Measurements from ENCODE around the gene PCAT6. TPM values are rescaled to one million over a fixed set of nuclear protein-coding genes. Genes with fewer than 3 reads are reported as not detected.
"Not testable (repeated sequence)": the region's sequence is repeated elsewhere in the genome, so short reads cannot be mapped to it uniquely, and the experiment has no call there.

The PCAT6 gene
- total RNA-seq, 1 donor from 2014 or later = not detected

DNA sequence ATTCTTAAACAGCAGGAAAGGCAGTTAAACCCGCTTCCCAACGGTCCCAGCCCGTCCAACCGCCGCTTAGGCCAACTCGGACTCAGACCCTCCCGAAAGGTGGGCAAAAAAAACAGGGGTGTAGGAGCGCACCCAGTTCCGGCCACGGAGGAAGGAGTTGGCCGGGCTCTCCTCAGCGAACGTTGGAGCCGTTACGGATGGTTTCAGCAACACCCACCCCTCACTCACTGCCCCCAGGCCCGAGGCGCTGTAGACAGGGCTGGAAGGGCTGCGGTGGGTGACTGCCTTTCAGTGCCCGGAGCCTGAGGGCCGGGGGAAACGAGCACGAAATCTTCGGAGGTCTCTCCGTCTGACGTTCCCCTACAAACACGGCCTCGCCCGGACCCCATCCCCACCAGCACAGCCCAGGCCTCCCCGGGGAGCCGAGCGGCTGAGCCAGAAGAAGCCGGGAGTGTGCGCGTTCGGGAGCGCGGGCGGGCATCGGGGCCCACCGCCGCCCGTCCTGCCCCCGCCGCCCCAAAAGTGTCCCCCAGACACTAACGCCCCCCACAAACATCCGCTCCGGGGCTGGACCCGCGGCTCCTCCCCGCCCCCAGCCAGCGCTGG lies 3.8 kb upstream of the PCAT6 start:
- intact Hi-C loops (cut with micrococcal nuclease) = loop anchor here (1.0 to 10.0 kb wide), 5 partner anchors 120 to 982 kb away; partner anchors contain the start of genes IPO9, KLHL12 and PTPN7

DNA sequence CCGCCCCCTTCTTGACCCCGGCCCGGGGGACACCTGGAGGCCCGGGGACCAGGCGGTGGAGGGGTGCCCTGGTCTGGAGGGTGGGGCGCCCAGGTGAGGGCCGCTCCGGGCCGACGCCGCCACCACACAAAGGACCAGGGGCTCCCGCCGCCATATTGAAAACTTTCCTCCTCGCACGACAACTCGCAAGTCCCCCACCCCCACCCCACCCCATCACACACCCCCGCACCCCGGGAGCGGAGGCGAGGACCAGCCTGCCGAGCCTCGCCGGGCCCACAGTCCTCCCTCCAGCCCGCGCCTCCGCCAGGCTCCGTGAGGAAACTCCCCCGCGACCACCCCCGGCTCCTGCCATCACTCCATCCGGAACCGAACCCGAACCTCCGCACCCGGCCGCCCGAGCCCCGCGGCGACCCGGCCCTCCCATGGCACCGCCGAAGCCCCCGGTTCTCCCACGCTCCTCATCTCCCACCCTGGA lies 3.3 kb upstream of the PCAT6 start:
- intact Hi-C loops (cut with micrococcal nuclease) = loop anchor here (1.0 to 10.0 kb wide), 4 partner anchors 150 to 983 kb away; partner anchors contain the start of genes IPO9 and PTPN7

DNA sequence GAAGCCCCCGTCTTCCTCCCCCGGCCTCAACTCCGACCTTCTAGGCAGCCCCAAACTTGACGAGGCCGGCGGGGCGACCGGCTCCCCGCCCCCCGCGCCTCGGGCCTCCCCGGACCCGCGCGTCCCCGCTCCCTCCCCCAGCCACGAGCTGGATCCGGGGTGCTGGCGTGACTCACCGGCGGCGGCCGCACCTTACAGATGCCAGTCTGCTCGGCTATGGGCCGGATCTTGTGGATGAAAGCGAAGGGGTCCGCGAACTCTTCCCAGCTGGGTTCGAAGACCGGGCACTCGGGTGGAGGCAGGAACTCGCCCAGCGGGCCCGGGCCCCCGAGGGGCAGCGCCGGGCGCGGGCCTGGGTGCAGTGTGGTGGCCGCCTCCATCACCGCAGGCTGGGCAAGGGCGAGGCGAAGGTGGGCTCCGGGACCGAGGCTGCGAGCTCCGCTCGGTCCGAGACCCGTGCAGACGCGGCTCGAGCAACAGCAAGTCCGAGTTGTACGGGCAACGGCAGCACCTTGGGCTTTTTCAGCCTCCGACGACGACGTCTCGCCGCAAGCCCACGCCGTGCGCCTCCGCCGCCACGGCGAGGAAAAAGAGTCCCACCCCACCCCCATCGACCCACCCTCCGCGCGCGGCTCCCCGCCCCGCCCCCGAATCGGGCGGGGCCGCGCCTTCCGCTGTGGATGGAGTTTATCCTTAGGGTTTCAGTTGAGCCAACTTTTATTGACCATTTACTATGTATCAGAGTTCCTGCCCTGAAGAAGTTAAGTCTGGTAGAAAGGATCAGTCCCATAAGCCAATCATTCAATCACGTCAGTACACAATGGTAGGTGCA lies 2.6 kb upstream of the PCAT6 start, which contains the start of gene KDM5B:
Gene KDM5B (minus strand): TSS at position 496 of the 832 bp plus-strand sequence. CDS start 116 bp downstream, at position 380.
- intact Hi-C loops (cut with micrococcal nuclease) = loop anchor here (1.0 to 10.0 kb wide), 4 partner anchors 149 to 983 kb away; partner anchors contain the start of genes IPO9 and PTPN7

GRCh38 chr1:202809597-202810159 lies 1.1 kb upstream of the PCAT6 start:
- intact Hi-C loops (cut with micrococcal nuclease) = loop anchor here (1.0 to 10.0 kb wide), 13 partner anchors 43 to 1595 kb away; partner anchors contain the start of genes CYB5R1, IPO9, KLHL12 and PPFIA4

GRCh38 chr1:202810193-202810614 lies 550 bp upstream of the PCAT6 start:
- intact Hi-C loops (cut with micrococcal nuclease) = loop anchor here (1.0 to 10.0 kb wide), 11 partner anchors 42 to 1595 kb away; partner anchors contain the start of genes CYB5R1, KLHL12, PPFIA4 and PPP1R12B

DNA sequence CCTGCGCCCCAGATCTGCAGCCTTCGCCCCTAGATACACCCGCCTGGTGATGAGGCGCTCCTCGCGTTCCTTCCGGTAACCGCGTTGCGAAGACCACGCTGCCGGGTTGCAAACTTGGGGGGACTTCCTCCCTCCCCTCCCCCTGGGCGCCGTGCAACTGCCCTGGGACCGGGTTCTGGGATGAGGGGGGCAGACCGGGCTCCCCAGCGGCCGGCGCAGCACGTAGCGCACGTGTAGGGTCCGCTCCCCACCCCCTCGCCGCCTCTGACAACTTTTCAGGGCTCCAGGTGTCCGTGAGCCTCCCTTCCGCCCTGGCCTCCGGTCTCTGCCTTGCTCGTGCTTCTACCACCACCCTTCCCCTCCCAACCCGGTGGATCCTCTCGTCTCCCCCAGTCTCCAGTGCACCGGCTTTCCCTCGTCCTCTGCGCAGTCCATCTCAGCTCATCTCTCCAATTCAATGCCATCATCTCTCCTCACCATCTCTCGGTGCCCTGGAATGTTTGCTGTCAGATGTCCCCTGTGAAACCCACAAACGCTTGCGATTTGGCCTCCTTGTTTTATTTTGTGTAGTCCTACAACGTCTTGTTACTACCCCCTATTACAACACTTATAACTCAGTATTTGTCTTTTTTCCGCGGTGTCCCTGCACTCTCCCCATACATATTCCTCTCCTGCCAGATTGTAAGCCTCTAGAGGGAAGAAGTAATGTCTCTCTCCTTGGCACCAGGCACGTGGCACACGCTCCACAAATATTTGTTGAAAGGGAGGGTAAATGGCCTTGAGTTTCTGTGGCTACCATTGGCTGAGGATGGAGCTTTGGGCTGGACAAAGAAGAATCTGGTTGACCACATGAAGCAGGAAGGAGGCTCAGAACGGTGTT lies 782 bp downstream of the PCAT6 start:
- intact Hi-C loops (cut with micrococcal nuclease) = loop anchor here (1.0 to 10.0 kb wide), 5 partner anchors 24 to 1593 kb away; partner anchors contain the start of genes PPFIA4 and TIMM17A

GRCh38 chr1:202812176-202813026 lies 1.6 kb downstream of the PCAT6 start:
- intact Hi-C loops (cut with micrococcal nuclease) = loop anchor here (5.0 to 10.0 kb wide), 2 partner anchors 215 to 1592 kb away; partner anchors contain the start of gene PPFIA4

DNA sequence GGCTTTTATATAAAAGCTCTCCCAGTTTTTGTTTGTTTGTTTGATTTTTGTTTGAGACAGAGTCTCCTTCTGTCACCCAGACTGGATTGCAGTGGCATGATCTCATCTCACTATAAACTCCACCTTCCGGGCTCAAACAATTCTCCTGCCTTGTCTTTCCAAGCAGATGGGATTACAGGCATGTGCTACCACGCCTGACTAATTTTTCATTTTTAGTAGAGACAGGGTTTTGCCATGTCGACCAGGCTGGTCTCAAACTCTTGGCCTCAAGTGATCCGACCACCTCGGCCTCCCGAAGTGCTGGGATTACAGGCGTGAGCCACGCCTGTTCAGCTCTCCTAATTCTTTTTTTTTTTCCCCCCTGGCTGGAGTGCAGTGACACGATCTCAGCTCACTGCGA lies 4.4 kb downstream of the PCAT6 start:
- intact Hi-C loops (cut with micrococcal nuclease) = loop anchor here (10.0 kb wide), 1 partner anchor 1590 kb away; no protein-coding TSS in a partner anchor

DNA sequence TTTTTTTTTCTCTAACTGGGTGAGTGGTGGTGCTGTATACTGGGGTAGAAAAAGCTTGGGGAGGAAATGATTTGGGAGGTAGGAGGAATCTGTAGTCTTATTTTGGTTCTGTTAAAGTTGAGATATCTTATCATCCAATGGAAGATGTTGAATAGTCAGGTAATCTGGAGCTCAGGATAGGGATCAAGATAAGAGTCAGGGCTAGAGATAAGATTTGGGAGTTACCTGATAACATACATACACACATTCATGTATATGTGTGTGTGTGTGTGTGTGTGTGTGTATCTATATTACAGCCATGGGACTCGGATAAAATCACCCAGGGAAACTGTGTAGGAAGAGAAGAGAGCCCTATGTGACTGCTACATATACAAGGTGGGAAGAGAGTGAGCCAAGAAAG lies 8.1 kb downstream of the PCAT6 start:
- intact Hi-C loops (cut with micrococcal nuclease) = loop anchor here (10.0 kb wide), 1 partner anchor 1586 kb away; no protein-coding TSS in a partner anchor

DNA sequence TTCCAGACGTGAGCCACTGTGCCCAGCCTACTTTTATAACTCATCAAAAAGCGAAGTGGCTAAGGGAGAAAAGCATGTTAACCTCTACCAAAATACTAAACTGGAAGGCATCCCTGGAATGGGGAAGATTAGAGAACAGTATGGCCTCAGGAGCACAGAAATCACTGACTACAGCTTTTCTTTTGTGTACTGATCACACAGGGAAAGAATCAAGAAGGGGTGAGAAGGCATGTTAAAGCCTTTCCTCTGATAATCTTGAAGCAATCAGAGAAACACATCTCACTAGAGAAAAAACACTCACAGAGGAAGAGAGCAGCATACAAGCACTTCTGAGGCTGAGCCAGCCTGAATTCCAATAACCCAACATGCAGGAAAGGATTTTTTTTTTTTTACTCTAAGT lies 10.7 kb downstream of the PCAT6 start:
- intact Hi-C loops (cut with micrococcal nuclease) = no loop called here

DNA sequence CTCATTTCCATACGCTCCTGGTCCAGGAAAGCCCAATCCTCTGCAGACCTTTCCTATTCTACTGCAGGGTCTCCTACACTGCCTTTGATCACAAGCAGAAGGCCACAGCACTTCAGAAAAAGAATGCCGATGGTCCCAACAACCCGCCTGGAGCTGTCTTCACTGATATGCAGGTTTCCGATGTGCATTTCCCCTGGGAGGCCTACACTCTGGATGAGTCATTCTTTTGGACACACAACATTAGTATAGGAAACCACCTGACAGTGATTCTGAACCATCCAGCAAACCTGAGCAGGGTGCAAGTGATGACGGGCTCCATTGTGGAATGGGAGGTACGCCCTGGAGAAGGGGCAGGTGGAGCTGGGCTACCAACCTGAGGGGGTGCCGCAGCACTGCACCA lies 15.0 kb downstream of the PCAT6 start:
- intact Hi-C loops (cut with micrococcal nuclease) = no loop called here

DNA sequence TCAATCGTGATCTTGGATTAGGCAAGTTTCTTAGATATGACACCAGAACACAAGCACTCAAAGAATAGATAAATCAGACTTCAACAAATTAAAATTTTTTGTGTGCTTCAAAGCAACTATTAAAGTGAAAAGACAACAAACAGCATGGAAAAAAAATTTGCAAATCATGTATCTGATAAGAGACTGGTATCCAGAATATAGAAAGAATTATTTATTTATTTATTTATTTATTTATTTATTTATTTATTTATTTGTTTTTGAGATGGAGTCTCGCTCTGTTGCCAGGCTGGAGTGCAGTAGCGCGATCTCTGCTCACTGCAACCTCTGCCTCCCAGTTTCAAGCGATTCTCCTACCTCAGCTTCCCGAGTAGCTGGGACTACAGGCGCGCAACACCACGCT lies 18.5 kb downstream of the PCAT6 start:
- intact Hi-C loops (cut with micrococcal nuclease) = not testable (repeated sequence)

- intact Hi-C loops (cut with micrococcal nuclease) = no loop called here
Measured at GRCh38 chr1:202831906-202832305, 21.2 kb downstream of the PCAT6 start.

- intact Hi-C loops (cut with micrococcal nuclease) = loop anchor here (1.0 to 5.0 kb wide), 4 partner anchors 13 to 54 kb away; partner anchors contain the start of gene RABIF
Measured at GRCh38 chr1:202834771-202835547, 24.2 kb downstream of the PCAT6 start.

DNA sequence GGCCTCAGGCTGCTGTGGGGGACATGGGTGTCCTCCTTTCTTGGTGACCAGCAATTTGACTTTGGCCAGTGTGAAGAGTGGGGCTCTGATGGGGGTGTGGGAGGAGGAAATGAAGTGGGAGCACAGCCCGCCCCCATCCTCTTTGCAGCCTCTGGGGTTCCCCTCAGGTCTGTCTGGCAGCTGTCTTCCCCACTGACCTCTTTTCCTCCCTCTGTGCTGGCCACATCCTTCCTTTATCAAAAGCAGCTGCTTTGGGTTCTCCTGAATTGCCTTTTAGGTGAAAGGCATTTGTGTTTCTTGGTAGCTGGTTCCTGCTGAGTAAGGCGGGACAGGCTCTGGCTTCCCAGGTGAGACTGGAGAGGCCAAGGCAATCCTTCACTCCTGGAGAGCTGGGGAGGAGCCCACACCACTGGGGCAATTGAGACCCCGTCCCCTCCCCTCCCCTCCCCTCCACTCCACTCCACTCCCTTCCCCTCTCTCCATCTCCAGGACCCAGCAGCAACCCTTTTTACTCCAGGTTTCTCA lies 24.9 kb downstream of the PCAT6 start:
- intact Hi-C loops (cut with micrococcal nuclease) = loop anchor here (1.0 to 5.0 kb wide), 4 partner anchors 13 to 53 kb away; partner anchors contain the start of gene RABIF

GRCh38 chr1:202836623-202837403 lies 26.1 kb downstream of the PCAT6 start:
- intact Hi-C loops (cut with micrococcal nuclease) = loop anchor here (5.0 kb wide), 1 partner anchor 35 kb away; no protein-coding TSS in a partner anchor

- intact Hi-C loops (cut with micrococcal nuclease) = loop anchor here (5.0 kb wide), 1 partner anchor 36 kb away; no protein-coding TSS in a partner anchor
Measured at GRCh38 chr1:202837746-202838262, 27.1 kb downstream of the PCAT6 start.

Data from T-helper 1 cell treated with Interleukin-12 subunit alpha and Interleukin-12 subunit beta and Interleukin-4 antibody, amounts not matched to agents 30 ng/mL and 1 ng/mL, for 36 hours (primary cell).